Muscle of leg (tissue), 11 donors: Measurements from ENCODE around the gene ABHD18. TPM values are rescaled to one million over a fixed set of nuclear protein-coding genes. Genes with fewer than 3 reads are reported as not detected.
"Not testable (repeated sequence)": the region's sequence is repeated elsewhere in the genome, so short reads cannot be mapped to it uniquely, and the experiment has no call there.

Source experiments
- DNase-seq: peaks from one replicate; pipeline ENCODE4 v3.0.0; 2013
- H3K27ac ChIP-seq: one replicate; pipeline ENCODE4 v1.5.1; 2013; ENCODE audit warnings: mild to moderate bottlenecking, low read length, control low read depth
- H3K27me3 ChIP-seq: one replicate; pipeline ENCODE4 v1.6.1; 2013; ENCODE audit warnings: low read length; ENCODE audit not compliant: control insufficient read depth, insufficient read depth
- H3K36me3 ChIP-seq: one replicate; pipeline ENCODE4 v1.6.1; 2013; ENCODE audit warnings: low read length; ENCODE audit not compliant: control insufficient read depth, insufficient read depth
- H3K4me1 ChIP-seq: one replicate; pipeline ENCODE4 v1.6.1; 2013; ENCODE audit warnings: low read length; ENCODE audit not compliant: control insufficient read depth, insufficient read depth
- H3K4me3 ChIP-seq: one replicate; pipeline ENCODE4 v1.5.1; 2013; ENCODE audit warnings: low read length, control low read depth
- H3K9me3 ChIP-seq: replicated peaks from 2 replicates; pipeline ENCODE4 v1.6.1; 2013; ENCODE audit warnings: low read depth, low read length; ENCODE audit not compliant: control insufficient read depth
- WGBS: methylation state at CpG from one replicate; pipeline ENCODE4 v1.1.5; 2013; ENCODE audit warnings: missing lambda C conversion rate; ENCODE audit not compliant: insufficient coverage; 5-methylcytosine and 5-hydroxymethylcytosine counted together
- polyA plus RNA-seq, 8 donors: library from polyadenylated mRNA; unstranded; fragments of 120-200 nt; gene quantifications; one replicate each; pipeline versions ENCODE4 v1.2.1 to v1.2.3, GENCODE V29; 2013; ENCODE audit warnings: inconsistent platforms in 1 of 8, low replicate concordance in 1 of 8; ENCODE audit not compliant: insufficient read length in 8 of 8, insufficient read depth in 1 of 8
- total RNA-seq: library from RNA; stranded (reverse); fragments of 120-200 nt; gene quantifications from one replicate; pipeline ENCODE4 v1.2.4, GENCODE V29; 2013

ABHD18 gene
- total and polyA plus RNA-seq, 9 donors, result 11.1 to 21.7 (median 13.4) TPM

GRCh38 chr4:128061566-128062536, 96.6 kb downstream of the ABHD18 start:
- under 1% methylated on average over 88 of the region's 101 CpGs for WGBS
- H3K4me1 ChIP-seq, result peaks cover 11% of the 10 kb centered on the region
- peak; percentile 60 for DNase-seq
- no peaks in the 10 kb centered on the region for H3K27me3 ChIP-seq
- no peaks in the 10 kb centered on the region for H3K9me3 ChIP-seq
- H3K4me3 ChIP-seq, result peak overlapping the region; percentile 84
- H3K27ac ChIP-seq, result peak overlapping the region; percentile 91
- no peaks in the 10 kb centered on the region for H3K36me3 ChIP-seq

GRCh38 chr4:128066453-128066820, 101.2 kb downstream of the ABHD18 start:
- H3K27ac ChIP-seq, H3K27me3 ChIP-seq, DNase-seq, H3K36me3 ChIP-seq, H3K4me1 ChIP-seq, H3K4me3 ChIP-seq, H3K9me3 ChIP-seq: not testable (repeated sequence)
- WGBS, result 94% methylated on average over 3 of the region's 10 CpGs

GRCh38 chr4:128068918-128069317, 103.7 kb downstream of the ABHD18 start:
- WGBS, result no CpG with 5 or more reads among the region's 3 CpGs
- DNase-seq, result no peak
- H3K36me3 ChIP-seq, result no peaks in the 10 kb centered on the region
- H3K27me3 ChIP-seq, result no peaks in the 10 kb centered on the region
- no peak overlapping the region for H3K4me3 ChIP-seq
- H3K4me1 ChIP-seq, result peaks cover 3% of the 10 kb centered on the region
- H3K27ac ChIP-seq, result no peak overlapping the region
- H3K9me3 ChIP-seq, result no peaks in the 10 kb centered on the region

GRCh38 chr4:128076464-128076863, 111.3 kb downstream of the ABHD18 start:
- Histone ChIP-seq H3K27me3 (no peaks in the 10 kb centered on the region), H3K36me3 (peaks cover 15% of the 10 kb centered on the region), H3K9me3 (no peaks in the 10 kb centered on the region), H3K27ac (no peak overlapping the region), H3K4me3 (no peak overlapping the region), H3K4me1 (no peaks in the 10 kb centered on the region)
- no peak for DNase-seq
- WGBS, result no CpG with 5 or more reads among the region's 4 CpGs

Other genes starting within 250 kb of the ABHD18 start
- not detected for gene SLC25A31, start 235.0 kb upstream of the ABHD18 start, total RNA-seq
- under 1 TPM in 1 of 8 donors, not detected in 7; 0.08 TPM for gene SLC25A31, start 235.0 kb upstream of the ABHD18 start, polyA plus RNA-seq
- gene HSPA4L, start 183.1 kb upstream of the ABHD18 start, total RNA-seq, result 2.5 TPM
- 10 to 100 TPM in 4 of 8 donors, 1 to 10 TPM in 4; 7.3 to 14.5 (median 10.5) TPM for gene HSPA4L, start 183.1 kb upstream of the ABHD18 start, polyA plus RNA-seq
- 9.2 TPM for gene PLK4, start 84.5 kb upstream of the ABHD18 start, total RNA-seq
- gene PLK4, start 84.5 kb upstream of the ABHD18 start, polyA plus RNA-seq, result 10 to 100 TPM in 5 of 8 donors, 1 to 10 TPM in 3; 8.4 to 14.1 (median 10.2) TPM
- gene MFSD8, start 233 bp upstream of the ABHD18 start, total RNA-seq, result 20.4 TPM
- gene MFSD8, start 233 bp upstream of the ABHD18 start, polyA plus RNA-seq, result 10 to 100 TPM; 12.5 to 22.8 (median 15.6) TPM
- gene LARP1B, start 95.9 kb downstream of the ABHD18 start, total RNA-seq, result 35.5 TPM
- 10 to 100 TPM; 16.7 to 23.9 (median 18.2) TPM for gene LARP1B, start 95.9 kb downstream of the ABHD18 start, polyA plus RNA-seq